ENCODE measurements around the gene EPN1. TPM values are rescaled to one million over a fixed set of nuclear protein-coding genes. Genes with fewer than 3 reads are reported as not detected.
A peak's percentile ranks its signal among the peaks of the same experiment; 100 is the strongest.

The EPN1 gene
- total RNA-seq, 3 donors from 2014 or later: 22.2 to 47.2 (median 27.5) TPM

DNA sequence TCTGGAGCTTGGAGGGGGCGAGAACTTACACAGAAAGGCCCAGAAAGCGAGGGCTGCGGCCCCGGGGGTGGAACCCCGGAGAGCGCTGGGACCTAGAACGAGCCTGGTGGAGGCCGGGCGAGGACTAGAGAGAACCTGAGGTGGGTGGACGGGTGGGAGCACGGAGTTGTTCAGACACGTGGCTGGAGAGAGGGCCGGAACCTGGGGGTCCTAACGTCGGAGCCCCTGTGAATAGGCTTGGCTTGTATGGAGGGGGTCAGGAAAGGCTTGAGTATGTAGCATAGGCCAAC is 31.2 kb upstream of the EPN1 start:
- Histone ChIP-seq H3K9me3 (no peaks in the 10 kb centered on the region), H3K27me3 (no peaks in the 10 kb centered on the region), H3K27ac (peak overlapping the region; percentile 94 to 98), H3K36me3 (no peaks in the 10 kb centered on the region), H3K4me1 (peaks cover 11 to 13% of the 10 kb centered on the region in 2 donors), H3K4me3 (peak overlapping the region; percentile 90 to 99 (median 93))
- intact Hi-C loops (cut with DNase I; ENCODE audit: low total_unique reads): no loop called here
- TF ChIP-seq, protein P1, sequence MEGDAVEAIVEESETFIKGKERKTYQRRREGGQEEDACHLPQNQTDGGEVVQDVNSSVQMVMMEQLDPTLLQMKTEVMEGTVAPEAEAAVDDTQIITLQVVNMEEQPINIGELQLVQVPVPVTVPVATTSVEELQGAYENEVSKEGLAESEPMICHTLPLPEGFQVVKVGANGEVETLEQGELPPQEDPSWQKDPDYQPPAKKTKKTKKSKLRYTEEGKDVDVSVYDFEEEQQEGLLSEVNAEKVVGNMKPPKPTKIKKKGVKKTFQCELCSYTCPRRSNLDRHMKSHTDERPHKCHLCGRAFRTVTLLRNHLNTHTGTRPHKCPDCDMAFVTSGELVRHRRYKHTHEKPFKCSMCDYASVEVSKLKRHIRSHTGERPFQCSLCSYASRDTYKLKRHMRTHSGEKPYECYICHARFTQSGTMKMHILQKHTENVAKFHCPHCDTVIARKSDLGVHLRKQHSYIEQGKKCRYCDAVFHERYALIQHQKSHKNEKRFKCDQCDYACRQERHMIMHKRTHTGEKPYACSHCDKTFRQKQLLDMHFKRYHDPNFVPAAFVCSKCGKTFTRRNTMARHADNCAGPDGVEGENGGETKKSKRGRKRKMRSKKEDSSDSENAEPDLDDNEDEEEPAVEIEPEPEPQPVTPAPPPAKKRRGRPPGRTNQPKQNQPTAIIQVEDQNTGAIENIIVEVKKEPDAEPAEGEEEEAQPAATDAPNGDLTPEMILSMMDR (IDR thresholded peaks at IDR 0.05): no peak
- no peak for TF ChIP-seq POLR2AphosphoS5 (IDR thresholded peaks at IDR 0.05)
- no peak for TF ChIP-seq POLR2A (IDR thresholded peaks at IDR 0.05)
- DNase-seq (ENCODE audit: low spot score in 2 of 2): no peak

DNA sequence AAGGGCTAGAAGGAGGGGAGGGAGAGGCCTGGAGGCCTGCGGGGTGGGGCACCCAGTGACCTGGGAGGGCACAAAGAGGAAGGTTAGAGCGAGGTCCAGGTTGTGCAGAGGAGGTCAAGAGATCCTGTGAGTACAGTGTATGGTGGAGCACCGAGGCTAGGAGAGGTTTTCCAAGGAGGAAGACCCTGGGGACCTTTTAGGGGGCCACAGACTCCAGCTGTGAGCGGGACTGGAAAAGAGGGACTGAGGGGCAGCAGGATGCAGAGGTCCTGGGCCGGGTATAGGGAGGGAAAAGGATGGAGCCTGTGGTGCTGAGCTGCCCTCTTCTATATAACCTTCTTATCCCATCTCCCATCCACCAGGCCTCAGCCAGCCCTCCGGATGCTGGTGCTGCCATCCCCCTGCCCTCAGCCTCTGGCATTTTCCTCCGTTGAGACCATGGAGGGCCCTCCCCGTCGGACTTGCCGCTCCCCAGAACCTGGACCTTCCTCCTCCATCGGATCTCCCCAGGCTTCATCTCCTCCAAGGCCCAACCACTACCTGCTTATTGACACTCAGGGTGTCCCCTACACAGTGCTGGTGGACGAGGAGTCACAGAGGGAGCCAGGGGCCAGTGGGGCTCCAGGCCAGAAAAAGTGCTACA is 30.7 kb upstream of the EPN1 start:
- H3K27ac ChIP-seq: peak overlapping the region; percentile 94 to 98
- H3K4me1 ChIP-seq: peaks cover 13 to 14% of the 10 kb centered on the region in 2 donors
- no peaks in the 10 kb centered on the region for H3K9me3 ChIP-seq
- H3K36me3 ChIP-seq: no peaks in the 10 kb centered on the region
- no peak for DNase-seq (ENCODE audit: low spot score in 2 of 2)
- no peak for TF ChIP-seq POLR2AphosphoS5 (IDR thresholded peaks at IDR 0.05)
- no peak for TF ChIP-seq POLR2A (IDR thresholded peaks at IDR 0.05)
- no peaks in the 10 kb centered on the region for H3K27me3 ChIP-seq
- intact Hi-C loops (cut with DNase I; ENCODE audit: low total_unique reads): no loop called here
- H3K4me3 ChIP-seq: peak overlapping the region; percentile 90 to 99 (median 93)

DNA sequence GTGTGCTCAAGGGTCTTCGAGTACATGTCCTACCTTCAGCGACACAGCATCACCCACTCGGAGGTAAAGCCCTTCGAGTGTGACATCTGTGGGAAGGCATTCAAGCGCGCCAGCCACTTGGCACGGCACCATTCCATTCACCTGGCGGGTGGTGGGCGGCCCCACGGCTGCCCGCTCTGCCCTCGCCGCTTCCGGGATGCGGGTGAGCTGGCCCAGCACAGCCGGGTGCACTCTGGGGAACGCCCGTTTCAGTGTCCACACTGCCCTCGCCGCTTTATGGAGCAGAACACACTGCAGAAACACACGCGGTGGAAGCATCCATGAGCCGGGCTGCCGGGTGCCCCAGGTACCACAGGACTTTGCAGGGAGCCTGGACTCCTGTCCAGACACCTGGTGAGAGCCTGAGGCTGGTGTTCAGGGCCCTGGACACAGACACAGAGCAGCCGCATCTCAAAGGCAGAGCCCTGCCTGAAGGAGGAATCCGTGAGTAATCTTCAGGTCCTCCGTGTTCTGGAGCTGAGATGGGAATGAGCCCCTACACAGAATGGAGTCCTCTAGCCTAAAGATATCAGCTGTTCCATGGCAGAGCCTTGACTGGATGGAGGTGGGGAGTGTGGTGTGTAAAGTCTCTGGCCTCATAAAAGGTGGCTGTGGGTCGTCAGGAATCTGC is 30.0 kb upstream of the EPN1 start:
- no peaks in the 10 kb centered on the region for H3K9me3 ChIP-seq
- no peaks in the 10 kb centered on the region for H3K36me3 ChIP-seq
- H3K27ac ChIP-seq: no peak overlapping the region
- DNase-seq (ENCODE audit: low spot score in 2 of 2): no peak
- intact Hi-C loops (cut with DNase I; ENCODE audit: low total_unique reads): no loop called here
- no peaks in the 10 kb centered on the region for H3K27me3 ChIP-seq
- TF ChIP-seq POLR2A (IDR thresholded peaks at IDR 0.05) (no peak), POLR2AphosphoS5 (IDR thresholded peaks at IDR 0.05) (no peak)
- TF ChIP-seq, protein P1 (IDR thresholded peaks at IDR 0.05): no peak
- peak overlapping the region in 1 of 3 donors; percentile 99 for H3K4me3 ChIP-seq
- peaks cover 13 to 15% of the 10 kb centered on the region in 2 donors for H3K4me1 ChIP-seq

- H3K36me3 ChIP-seq: no peaks in the 10 kb centered on the region
- no peak for TF ChIP-seq POLR2AphosphoS5 (IDR thresholded peaks at IDR 0.05)
- no peak for TF ChIP-seq POLR2A (IDR thresholded peaks at IDR 0.05)
- TF ChIP-seq, protein P1 (IDR thresholded peaks at IDR 0.05): no peak
- DNase-seq (ENCODE audit: low spot score in 2 of 2): no peak
- H3K27me3 ChIP-seq: no peaks in the 10 kb centered on the region
- H3K4me1 ChIP-seq: peaks cover 11 to 13% of the 10 kb centered on the region in 2 donors
- intact Hi-C loops (cut with DNase I; ENCODE audit: low total_unique reads): no loop called here
- H3K4me3 ChIP-seq: no peak overlapping the region
- no peak overlapping the region for H3K27ac ChIP-seq
- no peaks in the 10 kb centered on the region for H3K9me3 ChIP-seq
Measured at GRCh38 chr19:55645512-55645881, 29.5 kb upstream of the EPN1 start.

DNA sequence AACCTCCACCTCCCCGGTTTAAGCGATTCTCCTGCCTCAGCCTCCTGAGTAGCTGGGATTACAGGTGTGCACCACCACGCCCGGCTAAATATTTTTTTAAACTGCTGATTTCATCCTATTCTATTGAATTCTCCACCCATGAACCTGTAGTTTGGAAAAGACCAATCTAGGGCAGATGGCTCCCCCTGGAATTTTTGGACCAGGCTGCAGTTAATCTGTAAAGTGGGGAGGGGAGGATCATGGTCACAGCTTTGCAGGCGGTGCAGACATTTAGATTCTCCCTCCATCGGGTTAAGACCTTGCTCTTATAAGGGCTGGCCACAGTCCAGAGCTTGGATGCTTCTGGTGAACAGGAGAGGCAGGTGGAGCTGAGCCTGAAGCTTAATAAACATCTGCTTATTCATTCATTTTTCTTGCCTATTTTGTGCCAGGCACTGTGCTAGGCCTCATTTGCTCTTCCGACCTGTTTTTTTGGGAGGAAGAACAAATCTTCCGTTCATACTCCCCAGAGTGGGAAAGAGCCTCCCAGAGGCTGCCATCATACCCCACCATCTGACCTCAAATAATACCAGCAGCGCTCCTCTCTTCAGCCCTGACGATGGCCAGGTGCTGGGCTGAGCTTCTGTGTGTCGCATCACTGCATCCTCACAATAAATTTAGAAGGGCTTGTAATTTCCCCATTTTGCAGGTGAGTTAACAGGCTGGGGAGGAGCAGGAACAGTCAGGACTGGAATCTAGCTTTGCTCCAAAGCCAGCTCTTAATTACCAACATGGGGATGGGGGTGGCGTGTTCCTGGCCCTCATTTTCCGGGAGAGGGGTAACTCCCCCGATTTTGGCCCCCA is 27.9 kb upstream of the EPN1 start:
- Histone ChIP-seq H3K4me1 (peaks cover 9 to 11% of the 10 kb centered on the region in 2 donors), H3K4me3 (peak overlapping the region; percentile 88 to 98 (median 96)), H3K9me3 (no peaks in the 10 kb centered on the region), H3K27ac (peak overlapping the region; percentile 86 to 92), H3K27me3 (no peaks in the 10 kb centered on the region), H3K36me3 (no peaks in the 10 kb centered on the region)
- intact Hi-C loops (cut with DNase I; ENCODE audit: low total_unique reads): no loop called here
- no peak for DNase-seq (ENCODE audit: low spot score in 2 of 2)
- no peak for TF ChIP-seq POLR2AphosphoS5 (IDR thresholded peaks at IDR 0.05)
- TF ChIP-seq POLR2A (IDR thresholded peaks at IDR 0.05): no peak
- TF ChIP-seq, protein P1 (IDR thresholded peaks at IDR 0.05): no peak
